ENCODE measurements around the gene PIEZO2. TPM values are rescaled to one million over a fixed set of nuclear protein-coding genes. Genes with fewer than 3 reads are reported as not detected.

PIEZO2 gene
- total and polyA plus RNA-seq, 8 donors, result 0.38 to 11.1 (median 3.0) TPM

DNA sequence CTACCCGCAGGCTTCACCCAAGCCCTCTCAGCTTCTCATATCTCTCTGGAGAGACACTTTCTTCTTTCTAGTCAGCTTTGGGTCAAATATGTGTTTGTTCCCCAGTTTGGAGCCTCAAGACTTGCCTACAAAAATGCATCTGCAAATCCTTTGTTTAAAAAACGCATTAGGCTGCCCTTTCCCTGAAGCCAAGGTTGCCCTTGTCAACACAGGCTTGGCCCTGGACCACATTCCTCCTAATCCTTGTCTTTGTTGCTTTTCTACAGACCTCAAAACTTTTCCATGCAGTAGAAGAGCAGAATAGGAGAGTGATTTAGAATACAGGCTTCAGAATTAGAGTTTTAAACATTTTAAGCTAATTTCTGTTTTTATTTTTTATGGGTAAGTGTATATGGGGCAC lies 315.7 kb downstream of the PIEZO2 start:
- no peaks in the 10 kb centered on the region for H3K36me3 ChIP-seq
- intact Hi-C loops (cut with DNase I), result no loop called here
- FAIRE-seq, result no peak
- H3K27ac ChIP-seq, result no peak overlapping the region
- H3K4me1 ChIP-seq, result no peaks in the 10 kb centered on the region
- no peak for ATAC-seq
- 45 to 52% methylated on average over 2 of the region's 2 CpGs for WGBS, 2 donors
- TF ChIP-seq, protein P1, sequence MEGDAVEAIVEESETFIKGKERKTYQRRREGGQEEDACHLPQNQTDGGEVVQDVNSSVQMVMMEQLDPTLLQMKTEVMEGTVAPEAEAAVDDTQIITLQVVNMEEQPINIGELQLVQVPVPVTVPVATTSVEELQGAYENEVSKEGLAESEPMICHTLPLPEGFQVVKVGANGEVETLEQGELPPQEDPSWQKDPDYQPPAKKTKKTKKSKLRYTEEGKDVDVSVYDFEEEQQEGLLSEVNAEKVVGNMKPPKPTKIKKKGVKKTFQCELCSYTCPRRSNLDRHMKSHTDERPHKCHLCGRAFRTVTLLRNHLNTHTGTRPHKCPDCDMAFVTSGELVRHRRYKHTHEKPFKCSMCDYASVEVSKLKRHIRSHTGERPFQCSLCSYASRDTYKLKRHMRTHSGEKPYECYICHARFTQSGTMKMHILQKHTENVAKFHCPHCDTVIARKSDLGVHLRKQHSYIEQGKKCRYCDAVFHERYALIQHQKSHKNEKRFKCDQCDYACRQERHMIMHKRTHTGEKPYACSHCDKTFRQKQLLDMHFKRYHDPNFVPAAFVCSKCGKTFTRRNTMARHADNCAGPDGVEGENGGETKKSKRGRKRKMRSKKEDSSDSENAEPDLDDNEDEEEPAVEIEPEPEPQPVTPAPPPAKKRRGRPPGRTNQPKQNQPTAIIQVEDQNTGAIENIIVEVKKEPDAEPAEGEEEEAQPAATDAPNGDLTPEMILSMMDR (IDR thresholded peaks at IDR 0.05), result no peak
- no peaks in the 10 kb centered on the region for H3K9me3 ChIP-seq
- no peaks in the 10 kb centered on the region for H3K27me3 ChIP-seq
- DNase-seq, result no peak
- H3K4me3 ChIP-seq, result no peak overlapping the region

DNA sequence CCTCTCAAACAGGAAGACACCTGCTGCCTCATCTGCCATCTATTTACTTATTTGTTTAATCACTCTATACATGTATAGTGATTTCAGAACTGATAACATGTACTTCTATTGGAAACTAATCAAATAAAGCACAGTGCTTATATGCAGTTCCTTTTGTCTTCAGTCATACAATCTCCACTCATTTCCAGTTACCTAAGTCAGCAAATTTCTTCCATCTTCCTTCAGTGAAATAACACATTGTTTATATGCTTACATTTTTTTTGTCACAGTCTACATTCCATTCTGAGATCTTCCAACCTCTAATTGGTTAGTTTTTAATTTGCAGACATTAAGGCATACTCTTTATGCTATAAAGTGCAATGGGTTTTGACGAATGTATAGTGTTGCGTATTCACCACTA lies 323.0 kb downstream of the PIEZO2 start:
- H3K4me3 ChIP-seq, result no peak overlapping the region
- H3K9me3 ChIP-seq, result no peaks in the 10 kb centered on the region
- H3K36me3 ChIP-seq, result no peaks in the 10 kb centered on the region
- FAIRE-seq, result no peak
- intact Hi-C loops (cut with DNase I), result no loop called here
- H3K4me1 ChIP-seq, result no peaks in the 10 kb centered on the region
- H3K27ac ChIP-seq, result no peak overlapping the region
- TF ChIP-seq, protein P1 (IDR thresholded peaks at IDR 0.05), result no peak
- 83 to 89% methylated on average over 2 of the region's 2 CpGs for WGBS, 2 donors
- DNase-seq, result no peak
- no peaks in the 10 kb centered on the region for H3K27me3 ChIP-seq
- no peak for ATAC-seq

DNA sequence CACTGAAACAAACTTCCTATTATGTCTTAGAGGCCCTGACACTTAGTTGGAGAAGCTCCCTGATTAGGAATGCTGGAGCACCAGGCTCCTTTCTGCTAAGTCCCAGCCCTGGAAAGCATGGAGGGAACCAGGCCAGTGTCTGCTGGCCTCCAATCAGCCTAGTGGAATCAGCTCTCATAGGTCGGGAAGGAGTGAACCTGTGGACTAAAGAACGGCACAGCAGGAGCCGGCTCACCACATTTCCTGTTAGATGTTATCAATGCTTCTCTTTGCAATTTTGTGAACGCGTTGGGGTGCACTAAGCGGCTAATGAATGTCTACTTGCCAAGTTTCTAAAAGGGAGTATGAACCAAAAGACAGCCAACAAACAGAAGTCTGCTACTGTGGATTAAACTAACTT lies 326.9 kb downstream of the PIEZO2 start:
- no peaks in the 10 kb centered on the region for H3K36me3 ChIP-seq

DNA sequence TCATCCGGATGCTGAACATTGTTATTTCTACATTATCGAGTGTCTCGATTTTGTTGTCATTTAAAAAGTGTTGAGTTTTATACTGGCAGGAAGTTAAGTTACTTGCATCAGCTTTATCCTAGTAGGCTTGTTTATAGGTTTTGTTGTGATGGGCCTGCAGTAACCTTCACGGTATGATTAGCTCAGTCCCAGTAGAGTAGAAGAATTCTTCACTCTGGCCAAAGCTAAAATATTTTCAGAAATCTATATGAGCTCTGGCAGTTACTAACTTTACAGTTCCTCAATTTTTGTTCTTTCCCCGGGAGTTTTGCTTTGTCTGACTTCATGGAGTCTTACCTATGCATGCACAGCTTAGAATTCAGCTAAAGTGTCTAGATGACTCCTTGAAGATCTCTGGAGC lies 328.7 kb downstream of the PIEZO2 start:
- H3K27ac ChIP-seq, result no peak overlapping the region
- TF ChIP-seq, protein P1 (IDR thresholded peaks at IDR 0.05), result no peak
- intact Hi-C loops (cut with DNase I), result no loop called here
- no peaks in the 10 kb centered on the region for H3K27me3 ChIP-seq
- FAIRE-seq (no peak), ATAC-seq (no peak), DNase-seq (no peak)
- no peak overlapping the region for H3K4me3 ChIP-seq
- WGBS, 2 donors, result 58 to 68% methylated on average over 5 of the region's 5 CpGs
- H3K9me3 ChIP-seq, result no peaks in the 10 kb centered on the region
- no peaks in the 10 kb centered on the region for H3K36me3 ChIP-seq
- H3K4me1 ChIP-seq, result no peaks in the 10 kb centered on the region

More for the DNA sequence above, 326.9 kb downstream of the PIEZO2 start:
- WGBS, 2 donors, result 28 to 31% methylated on average over 6 of the region's 6 CpGs
- H3K4me1 ChIP-seq, result no peaks in the 10 kb centered on the region
- FAIRE-seq (no peak), ATAC-seq (no peak), DNase-seq (no peak)
- TF ChIP-seq, protein P1 (IDR thresholded peaks at IDR 0.05), result no peak
- no peaks in the 10 kb centered on the region for H3K27me3 ChIP-seq
- H3K4me3 ChIP-seq, result no peak overlapping the region
- H3K27ac ChIP-seq, result no peak overlapping the region
- H3K9me3 ChIP-seq, result no peaks in the 10 kb centered on the region
- intact Hi-C loops (cut with DNase I), result no loop called here

DNA sequence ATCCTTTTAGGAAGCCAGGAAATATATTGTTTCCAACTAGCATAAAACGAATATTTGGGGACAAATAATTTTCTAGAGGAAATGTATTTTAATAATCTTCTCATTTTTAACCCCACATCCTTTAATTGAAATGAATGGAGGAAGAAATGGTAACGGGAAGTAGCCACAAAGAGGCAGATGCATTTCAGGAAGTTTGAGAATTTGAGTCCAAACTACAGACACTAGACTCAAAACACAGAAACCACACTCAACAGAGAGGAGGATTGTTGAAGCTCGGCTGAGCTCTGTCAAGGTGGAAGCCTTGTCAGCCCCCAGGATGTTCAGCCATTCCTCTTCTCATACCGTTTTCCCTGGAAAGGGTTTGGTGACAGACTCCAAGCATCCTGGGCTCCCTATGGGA lies 335.0 kb downstream of the PIEZO2 start:
- ATAC-seq, result no peak
- Histone ChIP-seq H3K9me3 (no peaks in the 10 kb centered on the region), H3K27me3 (no peaks in the 10 kb centered on the region), H3K4me1 (no peaks in the 10 kb centered on the region), H3K27ac (no peak overlapping the region), H3K36me3 (no peaks in the 10 kb centered on the region), H3K4me3 (no peak overlapping the region)
- intact Hi-C loops (cut with DNase I), result no loop called here
- WGBS, 2 donors, result 39 to 57% methylated on average over 4 of the region's 4 CpGs
- TF ChIP-seq, protein P1 (IDR thresholded peaks at IDR 0.05), result no peak
- no peak for DNase-seq
- FAIRE-seq, result no peak
